Omental fat pad (tissue), 4 donors: ENCODE measurements around the gene TSPYL4. TPM values are rescaled to one million over a fixed set of nuclear protein-coding genes. Genes with fewer than 3 reads are reported as not detected.
"Not testable (repeated sequence)": the region's sequence is repeated elsewhere in the genome, so short reads cannot be mapped to it uniquely, and the experiment has no call there.

Source experiments
- ATAC-seq: fragments of 150-250 bp; one replicate; pipeline ENCODE4 v1.9.1; 2016; ENCODE audit warnings: mild to moderate bottlenecking, moderate library complexity; ENCODE audit not compliant: low FRiP score
- DNase-seq: peaks from one replicate; pipeline ENCODE4 v3.0.0-alpha.2; 2019; ENCODE audit warnings: low spot score
- CTCF ChIP-seq, 3 donors: fragments of 450-650 bp; IDR thresholded peaks; one replicate each; pipeline ENCODE4 v1.5.1; 2016 to 2017; ENCODE audit warnings: antibody characterized with exemption in 3 of 3, mild to moderate bottlenecking in 3 of 3, moderate library complexity in 2 of 3
- total RNA-seq, 4 donors: library from RNA; depleted of rRNA; stranded (reverse); fragments of >200 nt; gene quantifications; one replicate each; pipeline ENCODE4 v1.1.0, GENCODE V29; 2016

Gene TSPYL4
- total RNA-seq, 4 donors from 2014 or later, result 8.0 to 13.4 (median 9.5) TPM

GRCh38 chr6:116291701-116292396, 38.0 kb upstream of the TSPYL4 start:
- DNase-seq, result no peak
- TF ChIP-seq CTCF (IDR thresholded peaks at IDR 0.05), result no peak
- ATAC-seq, result no peak

- TF ChIP-seq CTCF (IDR thresholded peaks at IDR 0.05), result no peak
- no peak for ATAC-seq
- DNase-seq, result no peak
Measured at GRCh38 chr6:116290799-116291198, 36.9 kb upstream of the TSPYL4 start.

GRCh38 chr6:116289876-116290275, 36.0 kb upstream of the TSPYL4 start:
- no peak for TF ChIP-seq CTCF (IDR thresholded peaks at IDR 0.05)
- ATAC-seq (no peak), DNase-seq (no peak)

- TF ChIP-seq CTCF (IDR thresholded peaks at IDR 0.05), result peak in 1 of 3 donors; percentile 49
- peak; percentile 62 for ATAC-seq
- no peak for DNase-seq
Measured at GRCh38 chr6:116287689-116288282, 33.9 kb upstream of the TSPYL4 start.

GRCh38 chr6:116286773-116287358, 33.0 kb upstream of the TSPYL4 start:
- TF ChIP-seq CTCF (IDR thresholded peaks at IDR 0.05), result no peak

GRCh38 chr6:116284984-116285383, 31.1 kb upstream of the TSPYL4 start:
- DNase-seq, ATAC-seq: not testable (repeated sequence)

More at GRCh38 chr6:116286773-116287358, 33.0 kb upstream of the TSPYL4 start:
- DNase-seq, result no peak
- no peak for ATAC-seq

- ATAC-seq (no peak), DNase-seq (no peak)
- TF ChIP-seq CTCF (IDR thresholded peaks at IDR 0.05), result no peak
Measured at GRCh38 chr6:116283191-116283590, 29.3 kb upstream of the TSPYL4 start.
